Endothelial cell of umbilical vein (primary cell): Measurements from ENCODE around the gene CD99L2.

Experiments used
- JUN ChIP-seq: IDR thresholded peaks from 2 replicates; pipeline ENCODE4 v1.6.1; 2011; ENCODE audit warnings: borderline replicate concordance, low read depth; ENCODE audit not compliant: insufficient read length, insufficient read depth
- POLR2A ChIP-seq: IDR thresholded peaks from 2 replicates; pipeline ENCODE4 v1.6.1; 2012; ENCODE audit warnings: low read depth, mild to moderate bottlenecking, control low read depth, low read length
- POLR2AphosphoS5 ChIP-seq: IDR thresholded peaks from 2 replicates; pipeline ENCODE4 v1.6.1; 2012; ENCODE audit warnings: low read depth, mild to moderate bottlenecking, control low read depth, low read length, moderate library complexity; ENCODE audit not compliant: insufficient read depth
- TF ChIP-seq, protein P1 (sequence below), 2 donors: IDR thresholded peaks; 1 replicate in 1 of 2; 2 replicates in 1 of 2; pipeline ENCODE4 v1.5.1; 2011; ENCODE audit warnings: low read length in 2 of 2, mild to moderate bottlenecking in 2 of 2, moderate library complexity in 2 of 2, control low read depth in 1 of 2, inconsistent platforms in 1 of 2, low read depth in 1 of 2; ENCODE audit not compliant: insufficient read depth in 1 of 2; ENCODE audit errors: extremely low read depth in 1 of 2

GRCh38 chrX:150757371-150757770 lies 141.1 kb downstream of the CD99L2 start:
- TF ChIP-seq, protein P1, sequence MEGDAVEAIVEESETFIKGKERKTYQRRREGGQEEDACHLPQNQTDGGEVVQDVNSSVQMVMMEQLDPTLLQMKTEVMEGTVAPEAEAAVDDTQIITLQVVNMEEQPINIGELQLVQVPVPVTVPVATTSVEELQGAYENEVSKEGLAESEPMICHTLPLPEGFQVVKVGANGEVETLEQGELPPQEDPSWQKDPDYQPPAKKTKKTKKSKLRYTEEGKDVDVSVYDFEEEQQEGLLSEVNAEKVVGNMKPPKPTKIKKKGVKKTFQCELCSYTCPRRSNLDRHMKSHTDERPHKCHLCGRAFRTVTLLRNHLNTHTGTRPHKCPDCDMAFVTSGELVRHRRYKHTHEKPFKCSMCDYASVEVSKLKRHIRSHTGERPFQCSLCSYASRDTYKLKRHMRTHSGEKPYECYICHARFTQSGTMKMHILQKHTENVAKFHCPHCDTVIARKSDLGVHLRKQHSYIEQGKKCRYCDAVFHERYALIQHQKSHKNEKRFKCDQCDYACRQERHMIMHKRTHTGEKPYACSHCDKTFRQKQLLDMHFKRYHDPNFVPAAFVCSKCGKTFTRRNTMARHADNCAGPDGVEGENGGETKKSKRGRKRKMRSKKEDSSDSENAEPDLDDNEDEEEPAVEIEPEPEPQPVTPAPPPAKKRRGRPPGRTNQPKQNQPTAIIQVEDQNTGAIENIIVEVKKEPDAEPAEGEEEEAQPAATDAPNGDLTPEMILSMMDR (IDR thresholded peaks at IDR 0.05; ENCODE audit: extremely low read depth in 1 of 2, insufficient read depth in 1 of 2, low read depth in 1 of 2, low read length in 2 of 2): no peak
- TF ChIP-seq POLR2A (no peak), POLR2AphosphoS5 (no peak), JUN (no peak)
